Activated naive CD8-positive, alpha-beta T cell (primary cell): ENCODE results near the gene YBX2.

Experiments
- H3K27ac Mint-ChIP-seq: one replicate; pipeline ENCODE4 v1.8.0; 2021; ENCODE audit warnings: mixed read lengths
- H3K27me3 Mint-ChIP-seq: one replicate; pipeline ENCODE4 v1.8.0; 2021; ENCODE audit warnings: mixed read lengths
- H3K36me3 Mint-ChIP-seq: one replicate; pipeline ENCODE4 v1.8.0; 2021; ENCODE audit warnings: mixed read lengths
- H3K4me1 Mint-ChIP-seq: one replicate; pipeline ENCODE4 v1.8.0; 2021; ENCODE audit warnings: low read depth, mixed read lengths
- H3K4me3 Mint-ChIP-seq: one replicate; pipeline ENCODE4 v1.8.0; 2021; ENCODE audit warnings: mild to moderate bottlenecking, mixed read lengths
- H3K9me3 Mint-ChIP-seq: one replicate; pipeline ENCODE4 v1.8.0; 2021; ENCODE audit warnings: low read depth, mixed read lengths

The YBX2 gene

DNA sequence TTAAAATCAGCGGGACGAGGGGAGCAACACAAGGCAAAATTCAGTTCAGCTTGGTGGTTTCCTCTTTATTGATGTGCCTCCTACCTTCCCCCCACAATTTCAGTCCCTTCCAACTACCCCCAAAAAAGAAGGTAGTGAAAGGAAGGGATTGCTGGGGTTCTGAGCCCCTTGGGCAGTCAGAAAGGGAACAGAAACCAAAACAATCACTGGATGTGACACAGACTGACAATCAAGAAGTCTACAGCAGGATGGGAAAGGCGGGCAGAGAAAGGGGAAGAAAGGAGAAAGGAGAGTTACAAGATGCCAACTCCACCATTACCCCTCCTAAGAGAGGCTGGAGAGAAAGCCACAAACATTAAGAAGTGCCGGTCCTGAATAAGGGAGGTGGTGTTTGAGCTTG, 54.1 kb downstream of the YBX2 start:
- H3K4me1 Mint-ChIP-seq, result peaks cover 54% of the 10 kb centered on the region
- no peaks in the 10 kb centered on the region for H3K36me3 Mint-ChIP-seq

DNA sequence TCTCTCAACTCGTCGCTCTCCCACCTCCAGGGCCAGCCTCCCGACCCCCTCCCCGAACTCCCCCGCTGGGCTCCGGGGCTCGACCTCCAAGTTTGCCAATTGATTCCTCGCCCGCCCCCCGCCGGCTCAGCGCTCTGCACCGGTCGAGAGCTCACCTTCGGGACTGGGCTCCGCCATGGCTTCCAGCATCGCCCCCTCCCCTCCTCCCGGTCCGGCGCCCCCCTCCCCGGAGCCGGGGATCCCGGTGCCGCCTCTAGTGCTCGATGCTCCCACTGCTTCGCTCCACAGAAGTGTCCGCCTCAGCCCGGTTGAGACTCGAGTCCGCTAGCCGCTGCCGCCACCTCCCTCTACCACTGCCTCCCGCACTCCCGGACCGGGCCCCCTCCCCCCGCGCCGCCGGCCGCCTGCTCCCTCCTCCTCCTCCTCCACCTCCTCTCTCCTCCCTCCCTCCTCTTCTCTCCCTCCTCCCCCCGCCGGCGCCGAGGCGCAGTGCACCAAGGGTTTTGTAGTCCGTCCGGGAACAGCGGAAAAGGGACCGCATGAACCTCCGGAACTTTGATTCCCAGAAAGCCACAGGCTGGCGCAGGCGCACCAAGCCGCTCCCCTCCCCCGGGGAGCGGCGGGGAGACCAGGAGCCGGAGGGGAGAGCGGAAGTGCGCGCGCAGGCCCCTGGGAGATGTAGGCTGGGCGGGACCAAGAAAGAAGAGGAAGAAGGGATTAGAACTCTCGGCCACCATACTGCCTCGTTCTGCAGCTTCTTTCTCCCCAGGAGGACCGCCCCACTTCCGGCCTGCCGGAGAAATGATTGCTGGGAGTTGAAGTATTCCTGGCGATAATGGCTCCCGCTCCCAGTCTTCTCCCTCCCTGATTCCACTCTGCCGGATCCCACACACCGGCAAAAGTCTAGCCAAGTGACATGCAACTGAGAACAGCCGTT, 55.1 kb downstream of the YBX2 start, which contains the start of gene PHF23:
Gene PHF23 (minus strand): TSS at position 367 of the 937 bp plus-strand sequence. CDS start 178 bp downstream, at position 189.
- peak within 1 kb of the TSS; percentile 91 for H3K27ac Mint-ChIP-seq
- H3K27me3 Mint-ChIP-seq, result no peaks in the 10 kb centered on the region
- H3K9me3 Mint-ChIP-seq, result no peaks in the 10 kb centered on the region
- H3K36me3 Mint-ChIP-seq, result peaks cover 2% of the 10 kb centered on the region
- H3K4me1 Mint-ChIP-seq, result peaks cover 64% of the 10 kb centered on the region
- H3K4me3 Mint-ChIP-seq, result peak within 1 kb of the TSS; percentile 97

More for the DNA sequence above, 54.1 kb downstream of the YBX2 start:
- Mint-ChIP-seq H3K27ac (peak overlapping the region; percentile 79), H3K27me3 (no peaks in the 10 kb centered on the region), H3K4me3 (peak overlapping the region; percentile 97), H3K9me3 (no peaks in the 10 kb centered on the region)

DNA sequence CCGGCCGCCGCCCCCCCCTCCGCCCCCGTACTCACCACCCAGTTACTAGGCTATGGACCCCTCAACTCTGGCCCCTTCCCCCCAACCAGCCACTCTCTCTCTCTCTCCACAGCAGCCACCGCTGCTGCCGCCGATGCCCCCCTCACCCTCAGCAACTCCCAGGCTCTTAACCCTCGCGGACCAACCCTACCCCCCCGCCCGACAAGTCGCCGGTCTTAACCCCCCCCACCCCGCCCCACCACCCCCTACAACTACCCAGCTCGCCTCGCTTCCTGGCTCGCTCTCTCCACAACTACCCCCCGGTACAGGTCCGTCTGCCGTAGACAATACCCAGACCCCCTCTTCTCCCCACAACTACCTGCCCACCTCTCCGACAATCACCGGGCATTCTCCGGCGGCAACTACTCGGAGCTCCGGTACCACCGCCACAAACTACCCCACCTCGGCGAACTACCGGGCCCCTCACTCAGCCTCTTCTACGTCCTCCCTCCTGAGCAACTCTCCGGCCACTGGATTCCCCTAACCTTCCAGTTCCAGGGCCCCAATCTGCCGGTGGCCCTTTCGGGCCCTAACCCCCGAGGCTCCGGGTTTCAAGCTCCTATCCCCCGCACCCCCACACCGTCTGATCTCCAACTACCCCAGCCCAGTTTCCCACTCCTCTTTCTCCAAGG, 55.9 kb downstream of the YBX2 start:
- Mint-ChIP-seq H3K27ac (peak overlapping the region; percentile 91), H3K27me3 (no peaks in the 10 kb centered on the region), H3K4me1 (peaks cover 67% of the 10 kb centered on the region), H3K36me3 (peaks cover 2% of the 10 kb centered on the region), H3K4me3 (peak overlapping the region; percentile 97), H3K9me3 (no peaks in the 10 kb centered on the region)
